Activated T-helper 1 cell treated with anti-CD3 and anti-CD28 coated beads, Interleukin-2, amount 50 U/mL, for 16 hours (primary cell): ENCODE results near the gene TRIM15.

Source experiments
- DNase-seq, 2 donors: peaks; one replicate each; pipeline ENCODE4 v3.0.0-alpha.2; 2020; ENCODE audit warnings: low read depth in 1 of 2, low spot score in 1 of 2

TRIM15 gene

GRCh38 chr6:30144811-30145210, 18.5 kb upstream of the TRIM15 start:
- DNase-seq = no peak

- no peak for DNase-seq
Observed at GRCh38 chr6:30145818-30146217, 17.5 kb upstream of the TRIM15 start.

GRCh38 chr6:30147096-30147495, 16.2 kb upstream of the TRIM15 start:
- no peak for DNase-seq

- no peak for DNase-seq
Observed at GRCh38 chr6:30149234-30149633, 14.1 kb upstream of the TRIM15 start.

- DNase-seq = no peak
Observed at GRCh38 chr6:30149858-30150550, 13.3 kb upstream of the TRIM15 start.

- no peak for DNase-seq
Observed at GRCh38 chr6:30150671-30151395, 12.5 kb upstream of the TRIM15 start.

GRCh38 chr6:30151580-30151979, 11.8 kb upstream of the TRIM15 start:
- no peak for DNase-seq

- no peak for DNase-seq
Observed at GRCh38 chr6:30152016-30152673, 11.2 kb upstream of the TRIM15 start.

- no peak for DNase-seq
Observed at GRCh38 chr6:30152910-30153610, 10.3 kb upstream of the TRIM15 start.

GRCh38 chr6:30154061-30154460, 9.3 kb upstream of the TRIM15 start:
- no peak for DNase-seq

GRCh38 chr6:30154709-30155519, 8.4 kb upstream of the TRIM15 start:
- no peak for DNase-seq

GRCh38 chr6:30155520-30156261, 7.7 kb upstream of the TRIM15 start:
- no peak for DNase-seq

GRCh38 chr6:30156262-30156599, 7.1 kb upstream of the TRIM15 start:
- no peak for DNase-seq

- no peak for DNase-seq
Observed at GRCh38 chr6:30156774-30157173, 6.6 kb upstream of the TRIM15 start.

GRCh38 chr6:30157581-30157980, 5.8 kb upstream of the TRIM15 start:
- no peak for DNase-seq

GRCh38 chr6:30157999-30158398, 5.3 kb upstream of the TRIM15 start:
- DNase-seq = no peak

- no peak for DNase-seq
Observed at GRCh38 chr6:30158475-30159040, 4.8 kb upstream of the TRIM15 start.

GRCh38 chr6:30160008-30160784, 3.1 kb upstream of the TRIM15 start:
- no peak for DNase-seq
